Kidney (tissue), 14 donors: ENCODE data around the gene PDXP. TPM values are rescaled to one million over a fixed set of nuclear protein-coding genes. Genes with fewer than 3 reads are reported as not detected.

ENCODE experiments used
- DNase-seq, 5 donors: peaks; one replicate each; pipeline ENCODE4 v3.0.0-alpha.2; 2013 to 2020
- FAIRE-seq: peaks from 2 replicates; lab custom pipeline; 2012; peaks lifted over from hg19 to GRCh38; lab: Jason Lieb, UNC
- H3K27ac ChIP-seq, 2 donors: one replicate each; pipeline ENCODE4 v1.7.0; 2013; ENCODE audit warnings: low read depth in 2 of 2, low read length in 2 of 2, inconsistent platforms in 1 of 2
- H3K27me3 ChIP-seq: one replicate; pipeline ENCODE4 v1.7.1; 2013; ENCODE audit warnings: low read length, inconsistent platforms; ENCODE audit not compliant: control insufficient read depth, insufficient read depth
- H3K36me3 ChIP-seq, 3 donors: one replicate each; pipeline versions ENCODE4 v1.7.0 to v1.7.1; 2013; ENCODE audit warnings: low read length in 3 of 3, control low read depth in 1 of 3, inconsistent platforms in 1 of 3; ENCODE audit not compliant: insufficient read depth in 3 of 3, control insufficient read depth in 2 of 3
- H3K4me1 ChIP-seq, 3 donors: one replicate each; pipeline versions ENCODE4 v1.7.0 to v1.7.1; 2013; ENCODE audit warnings: low read length in 3 of 3, inconsistent platforms in 1 of 3, low read depth in 1 of 3; ENCODE audit not compliant: control insufficient read depth in 2 of 3, insufficient read depth in 2 of 3
- H3K4me3 ChIP-seq, 3 donors: one replicate each; pipeline versions ENCODE4 v1.7.0 to v1.8.1; 2013; ENCODE audit warnings: low read length in 3 of 3, control low read depth in 1 of 3, inconsistent platforms in 1 of 3
- H3K9ac ChIP-seq, 3 donors: one replicate each; pipeline versions ENCODE4 v1.7.0 to v1.7.1; 2013; ENCODE audit warnings: low read length in 3 of 3, control low read depth in 1 of 3, inconsistent platforms in 1 of 3
- H3K9me3 ChIP-seq, 3 donors: one replicate each; pipeline versions ENCODE4 v1.7.0 to v1.7.1; 2013; ENCODE audit warnings: low read length in 3 of 3, control low read depth in 1 of 3, inconsistent platforms in 1 of 3; ENCODE audit not compliant: control insufficient read depth in 2 of 3, insufficient read depth in 1 of 3
- CTCF ChIP-seq: IDR thresholded peaks from 3 replicates; pipeline ENCODE4 v1.5.1; 2012; ENCODE audit warnings: mild to moderate bottlenecking, moderate library complexity, borderline replicate concordance; ENCODE audit not compliant: insufficient read depth; ENCODE audit errors: extremely low read depth
- intact Hi-C: fragments of 100-400 bp; cut with DNase I; formaldehyde crosslinking; loops from one replicate; pipeline ENCODE4 v1.11.1; 2022
- polyA plus RNA-seq: library from polyadenylated mRNA; stranded (reverse); fragments of 350-450 nt; fragmentation: Illumina TruSeq; extraction: RNeasy Lipid Tissue Mini Kit (QIAGEN cat#74804); gene quantifications from one replicate; pipeline ENCODE4 v1.2.3, GENCODE V29; 2014; ENCODE audit warnings: low read depth, low replicate concordance; ENCODE audit not compliant: insufficient read depth
- total RNA-seq: library from RNA; stranded (reverse); fragmentation: NEBNext Ultra II Directional; extraction: Animal tissue kit (Norgen Biotek cat#: 25700); gene quantifications from one replicate; pipeline ENCODE4 v1.2.1, GENCODE V29; 2021
- donor health status: control.
- donor health status: control.
- donor health status: control.
- donor health status: control.
- donor health status: control.
- donor health status: DM: yes; HTN: yes; CAD: no.
- donor health status: Normal renal cell carcinoma (clear cell type).

The PDXP gene
- total and polyA plus RNA-seq, 2 donors from 2014 or later = 6.3 to 29.6 TPM

- Histone ChIP-seq H3K4me3 (peak within 1 kb of the TSS; percentile 46 to 56 (median 53)), H3K9ac (peak within 1 kb of the TSS in 2 of 3 donors; percentile 53 to 55), H3K36me3 (no peaks in the 10 kb centered on the region), H3K4me1 (peaks cover 5 to 21% (median 5%) of the 10 kb centered on the region in 3 donors), H3K27ac (no peak within 1 kb of the TSS), H3K27me3 (no peaks in the 10 kb centered on the region), H3K9me3 (no peaks in the 10 kb centered on the region)
- intact Hi-C loops = no loop called here
- TF ChIP-seq CTCF = no peak
- no peak for FAIRE-seq
- peak; percentile 79 to 90 (median 87) for DNase-seq
Observed at GRCh38 chr22:37639070-37639760, 19.3 kb upstream of the PDXP start, which contains the start of gene SH3BP1. SH3BP1 (plus strand) TSS chr22:37639669; CDS start chr22:37639788, 119 bp downstream.

GRCh38 chr22:37639771-37640590, 18.5 kb upstream of the PDXP start:
- peak overlapping the region; percentile 46 to 56 (median 53) for H3K4me3 ChIP-seq
- no peaks in the 10 kb centered on the region for H3K36me3 ChIP-seq
- no peaks in the 10 kb centered on the region for H3K27me3 ChIP-seq
- no peaks in the 10 kb centered on the region for H3K9me3 ChIP-seq
- intact Hi-C loops = loop anchor here (5.0 to 10.0 kb wide), 2 partner anchors 42 to 155 kb away; no protein-coding TSS in a partner anchor
- no peak for FAIRE-seq
- no peak overlapping the region for H3K27ac ChIP-seq
- peak overlapping the region in 2 of 3 donors; percentile 53 to 55 for H3K9ac ChIP-seq
- no peak for TF ChIP-seq CTCF
- peak in 4 of 5 donors; percentile 26 to 79 (median 47) for DNase-seq
- H3K4me1 ChIP-seq = peaks cover 0 to 14% (median 0%) of the 10 kb centered on the region in 3 donors

GRCh38 chr22:37640591-37641560, 17.6 kb upstream of the PDXP start:
- Histone ChIP-seq H3K4me3 (no peak overlapping the region), H3K27me3 (no peaks in the 10 kb centered on the region), H3K27ac (no peak overlapping the region), H3K4me1 (peaks cover 0 to 14% (median 0%) of the 10 kb centered on the region in 3 donors), H3K9me3 (no peaks in the 10 kb centered on the region), H3K9ac (no peak overlapping the region), H3K36me3 (no peaks in the 10 kb centered on the region)
- intact Hi-C loops = loop anchor here (5.0 to 10.0 kb wide), 2 partner anchors 41 to 154 kb away; no protein-coding TSS in a partner anchor
- no peak for TF ChIP-seq CTCF
- no peak for FAIRE-seq
- peak in 1 of 5 donors; percentile 36 for DNase-seq
